ENCODE results near the gene SIM2.

GRCh38 chr21:36657999-36658398, 40.9 kb upstream of the SIM2 start:
- TF ChIP-seq EZH2 (IDR thresholded peaks at IDR 0.05; ENCODE audit: borderline replicate concordance, low read length), result no peak
- no peak for TF ChIP-seq CTCF (conservative IDR thresholded peaks at IDR 0.05 in 1 of 2, IDR thresholded peaks at IDR 0.05 in 1 of 2; ENCODE audit: extremely low read depth in 1 of 2, insufficient read depth in 1 of 2, low read depth in 1 of 2, low read length in 2 of 2)
